Measurements from ENCODE around the gene DNASE2B.

GRCh38 chr1:84402501-84402900, 4.2 kb downstream of the DNASE2B start:
- TF ChIP-seq, protein P1, sequence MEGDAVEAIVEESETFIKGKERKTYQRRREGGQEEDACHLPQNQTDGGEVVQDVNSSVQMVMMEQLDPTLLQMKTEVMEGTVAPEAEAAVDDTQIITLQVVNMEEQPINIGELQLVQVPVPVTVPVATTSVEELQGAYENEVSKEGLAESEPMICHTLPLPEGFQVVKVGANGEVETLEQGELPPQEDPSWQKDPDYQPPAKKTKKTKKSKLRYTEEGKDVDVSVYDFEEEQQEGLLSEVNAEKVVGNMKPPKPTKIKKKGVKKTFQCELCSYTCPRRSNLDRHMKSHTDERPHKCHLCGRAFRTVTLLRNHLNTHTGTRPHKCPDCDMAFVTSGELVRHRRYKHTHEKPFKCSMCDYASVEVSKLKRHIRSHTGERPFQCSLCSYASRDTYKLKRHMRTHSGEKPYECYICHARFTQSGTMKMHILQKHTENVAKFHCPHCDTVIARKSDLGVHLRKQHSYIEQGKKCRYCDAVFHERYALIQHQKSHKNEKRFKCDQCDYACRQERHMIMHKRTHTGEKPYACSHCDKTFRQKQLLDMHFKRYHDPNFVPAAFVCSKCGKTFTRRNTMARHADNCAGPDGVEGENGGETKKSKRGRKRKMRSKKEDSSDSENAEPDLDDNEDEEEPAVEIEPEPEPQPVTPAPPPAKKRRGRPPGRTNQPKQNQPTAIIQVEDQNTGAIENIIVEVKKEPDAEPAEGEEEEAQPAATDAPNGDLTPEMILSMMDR (IDR thresholded peaks at IDR 0.05) = no peak
- no peak for TF ChIP-seq EP300 (IDR thresholded peaks at IDR 0.05; ENCODE audit: low read depth)
